Endodermal cell (in vitro differentiated cells): ENCODE measurements around the gene PMVK. TPM values are rescaled to one million over a fixed set of nuclear protein-coding genes. Genes with fewer than 3 reads are reported as not detected.
A peak's percentile ranks its signal among the peaks of the same experiment; 100 is the strongest.

ENCODE experiments used
- DNase-seq: peaks from one replicate; pipeline ENCODE4 v3.0.0-alpha.2; 2017
- H3K27ac ChIP-seq: 2 replicates; pipeline ENCODE4 v1.5.1; 2013; ENCODE audit warnings: mild to moderate bottlenecking, low read depth, low read length, moderate library complexity
- H3K27me3 ChIP-seq: 2 replicates; pipeline ENCODE4 v1.6.1; 2013; ENCODE audit warnings: mild to moderate bottlenecking, low read length, moderate library complexity; ENCODE audit not compliant: insufficient read depth, control insufficient read depth, poor library complexity, severe bottlenecking
- H3K36me3 ChIP-seq: 2 replicates; pipeline ENCODE4 v1.7.0; 2013; ENCODE audit warnings: mild to moderate bottlenecking, low read length, moderate library complexity; ENCODE audit not compliant: control insufficient read depth, insufficient read depth
- H3K4me1 ChIP-seq: one replicate; pipeline ENCODE4 v1.7.0; 2013; ENCODE audit warnings: low read length; ENCODE audit not compliant: control insufficient read depth, insufficient read depth
- H3K4me3 ChIP-seq: 2 replicates; pipeline ENCODE4 v1.5.1; 2013; ENCODE audit warnings: mild to moderate bottlenecking, low read length, moderate library complexity
- H3K9ac ChIP-seq: 2 replicates; pipeline ENCODE4 v1.6.1; 2013; ENCODE audit warnings: mild to moderate bottlenecking, low read length, moderate library complexity; ENCODE audit not compliant: poor library complexity, severe bottlenecking; ENCODE audit errors: extremely low read depth
- H3K9me3 ChIP-seq: 2 replicates; pipeline ENCODE4 v1.6.1; 2013; ENCODE audit warnings: mild to moderate bottlenecking, low read length, moderate library complexity; ENCODE audit not compliant: control insufficient read depth
- H3K27ac Mint-ChIP-seq: 2 replicates; pipeline ENCODE4 v1.8.0; 2020; ENCODE audit warnings: mixed read lengths
- H3K27me3 Mint-ChIP-seq: 2 replicates; pipeline ENCODE4 v1.8.0; 2021; ENCODE audit warnings: mild to moderate bottlenecking, mixed read lengths; ENCODE audit not compliant: insufficient read depth
- H3K36me3 Mint-ChIP-seq: 2 replicates; pipeline ENCODE4 v1.8.0; 2020; ENCODE audit warnings: low read depth, mixed read lengths
- H3K4me1 Mint-ChIP-seq: 2 replicates; pipeline ENCODE4 v1.8.0; 2020; ENCODE audit warnings: mixed read lengths
- H3K4me3 Mint-ChIP-seq: 2 replicates; pipeline ENCODE4 v1.8.0; 2020; ENCODE audit warnings: mild to moderate bottlenecking, moderate library complexity, mixed read lengths
- H3K9me3 Mint-ChIP-seq: 2 replicates; pipeline ENCODE4 v1.8.0; 2020; ENCODE audit warnings: mild to moderate bottlenecking, mixed read lengths
- CTCF ChIP-seq: fragments of 200-600 bp; sonication (generic); conservative IDR thresholded peaks from 2 replicates; pipeline ENCODE4 v1.5.0; 2021; ENCODE audit warnings: antibody characterized with exemption, mild to moderate bottlenecking
- WGBS, 2 experiments: methylation state at CpG; one replicate each; pipeline versions ENCODE4 v1.1.5 to v1.1.7; 2013; ENCODE audit warnings: missing lambda C conversion rate in 2 of 2, mixed read lengths in 1 of 2; ENCODE audit not compliant: insufficient coverage in 1 of 2, insufficient read length in 1 of 2; 5-methylcytosine and 5-hydroxymethylcytosine counted together
- total RNA-seq, 2 donors: library from RNA; stranded (reverse); fragmentation: NEBNext Ultra II Directional in 1 of 2; extraction: Animal tissue kit (Norgen Biotek cat#: 25700) in 1 of 2; gene quantifications; 2 replicates in 1 of 2; 3 replicates in 1 of 2; pipeline ENCODE4 v1.2.1, GENCODE V29; 2021

PMVK gene
- total RNA-seq, 2 donors from 2014 or later: 16.0 to 16.4 TPM

- H3K27ac Mint-ChIP-seq: peak overlapping the region; percentile 100
- H3K9me3 ChIP-seq: no peaks in the 10 kb centered on the region
- no peak for DNase-seq
- H3K36me3 ChIP-seq: no peaks in the 10 kb centered on the region
- peak overlapping the region; percentile 81 for H3K4me3 Mint-ChIP-seq
- peak overlapping the region; percentile 100 for H3K27ac ChIP-seq
- peaks cover 22% of the 10 kb centered on the region for H3K4me1 Mint-ChIP-seq
- peaks cover 2% of the 10 kb centered on the region for H3K27me3 Mint-ChIP-seq
- peak overlapping the region; percentile 93 for H3K4me3 ChIP-seq
- no peaks in the 10 kb centered on the region for H3K27me3 ChIP-seq
- 92 to 93% methylated on average over 4 to 8 of the region's 8 CpGs for WGBS, 2 experiments
- H3K36me3 Mint-ChIP-seq: no peaks in the 10 kb centered on the region
- no peaks in the 10 kb centered on the region for H3K4me1 ChIP-seq
- H3K9ac ChIP-seq: no peak overlapping the region
- TF ChIP-seq CTCF: no peak
- no peaks in the 10 kb centered on the region for H3K9me3 Mint-ChIP-seq
Measured at GRCh38 chr1:154937988-154938386, 1.5 kb upstream of the PMVK start.

GRCh38 chr1:154937085-154937987 is 817 bp upstream of the PMVK start:
- Mint-ChIP-seq H3K27ac (peak overlapping the region; percentile 100), H3K27me3 (peaks cover 2% of the 10 kb centered on the region), H3K4me1 (peaks cover 22% of the 10 kb centered on the region), H3K4me3 (peak overlapping the region; percentile 81), H3K36me3 (no peaks in the 10 kb centered on the region), H3K9me3 (no peaks in the 10 kb centered on the region)
- Histone ChIP-seq H3K9ac (peak overlapping the region; percentile 99), H3K27ac (peak overlapping the region; percentile 100), H3K27me3 (no peaks in the 10 kb centered on the region), H3K4me1 (no peaks in the 10 kb centered on the region), H3K4me3 (peak overlapping the region; percentile 93), H3K36me3 (no peaks in the 10 kb centered on the region), H3K9me3 (no peaks in the 10 kb centered on the region)
- WGBS, 2 experiments: 1 to 3% methylated on average over 28 to 36 of the region's 36 CpGs
- TF ChIP-seq CTCF: peak; percentile 18
- no peak for DNase-seq

GRCh38 chr1:154935749-154936554 is 567 bp downstream of the PMVK start:
- Histone ChIP-seq H3K27ac (peak overlapping the region; percentile 100), H3K4me3 (peak overlapping the region; percentile 93), H3K36me3 (peaks cover 4% of the 10 kb centered on the region), H3K4me1 (no peaks in the 10 kb centered on the region), H3K9me3 (no peaks in the 10 kb centered on the region), H3K9ac (peak overlapping the region; percentile 99), H3K27me3 (no peaks in the 10 kb centered on the region)
- TF ChIP-seq CTCF: no peak
- peak overlapping the region; percentile 100 for H3K27ac Mint-ChIP-seq
- H3K36me3 Mint-ChIP-seq: no peaks in the 10 kb centered on the region
- peaks cover 19% of the 10 kb centered on the region for H3K4me1 Mint-ChIP-seq
- no peak for DNase-seq
- H3K4me3 Mint-ChIP-seq: peak overlapping the region; percentile 81
- 55 to 69% methylated on average over 17 to 27 of the region's 27 CpGs for WGBS, 2 experiments
- H3K9me3 Mint-ChIP-seq: no peaks in the 10 kb centered on the region
- peaks cover 2% of the 10 kb centered on the region for H3K27me3 Mint-ChIP-seq
